ENCODE data around the gene FLNB.
A peak's percentile ranks its signal among the peaks of the same experiment; 100 is the strongest.

FLNB gene

DNA sequence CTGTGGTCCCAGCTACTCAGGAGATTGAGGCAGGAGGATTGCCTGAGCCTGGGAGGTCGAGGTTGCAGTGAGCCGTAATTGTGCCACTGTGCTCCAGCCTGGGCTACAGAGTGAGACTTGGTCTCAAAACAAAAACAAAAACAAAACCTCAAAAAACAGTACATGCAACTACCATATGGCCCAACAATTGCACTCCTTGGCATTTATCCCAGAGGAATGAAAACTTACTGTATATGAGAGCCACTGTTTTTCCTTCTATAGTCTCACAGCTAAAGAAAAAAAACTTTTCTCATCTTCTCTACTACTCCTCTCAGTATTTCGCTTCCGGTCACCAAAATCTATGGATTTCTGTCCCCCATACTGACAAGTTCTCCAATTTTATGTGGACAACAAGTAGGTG, 84.3 kb downstream of the FLNB start:
- Histone ChIP-seq H3K9ac (ENCODE audit: low read length) (no peak overlapping the region), H3K27ac (ENCODE audit: low read length, poor library complexity, severe bottlenecking) (no peak overlapping the region), H2AFZ (ENCODE audit: low read depth, low read length) (no peak overlapping the region), H3K4me1 (ENCODE audit: control insufficient read depth, insufficient read depth, low read depth, low read length) (peaks cover 6% of the 10 kb centered on the region), H3K9me3 (ENCODE audit: control insufficient read depth, low read length) (no peaks in the 10 kb centered on the region), H4K8ac (ENCODE audit: low read length) (no peak overlapping the region), H4K91ac (ENCODE audit: low read length) (no peak overlapping the region), H2AK5ac (ENCODE audit: low read length, severe bottlenecking) (no peak overlapping the region), H3K4me3 (ENCODE audit: insufficient read depth in 1 of 2, low read depth in 1 of 2, low read length in 2 of 2) (no peak overlapping the region), H3K23ac (ENCODE audit: low read length in 2 of 2) (no peak overlapping the region), H2BK120ac (ENCODE audit: low read depth, low read length) (no peak overlapping the region), H2BK12ac (ENCODE audit: low read length in 2 of 2) (no peak overlapping the region), H3K18ac (ENCODE audit: low read depth in 1 of 2, low read length in 2 of 2) (no peak overlapping the region), H3K36me3 (ENCODE audit: control insufficient read depth in 1 of 2, insufficient read depth in 2 of 2, low read depth in 1 of 2, low read length in 2 of 2) (peaks cover 33 to 42% of the 10 kb centered on the region in 2 experiments), H3K14ac (ENCODE audit: low read length in 2 of 2) (no peak overlapping the region), H3K4me2 (ENCODE audit: low read length, poor library complexity, severe bottlenecking) (no peak overlapping the region), H2BK5ac (ENCODE audit: low read depth, low read length, poor library complexity, severe bottlenecking) (no peak overlapping the region), H3K27me3 (ENCODE audit: control insufficient read depth in 1 of 2, insufficient read depth in 1 of 2, low read length in 2 of 2) (no peaks in the 10 kb centered on the region), H3K4ac (ENCODE audit: low read depth in 1 of 2, low read length in 2 of 2) (no peak overlapping the region), H2BK15ac (ENCODE audit: low read depth, poor library complexity, severe bottlenecking) (no peak overlapping the region), H3K79me1 (replicated peaks; ENCODE audit: low read length, poor library complexity, severe bottlenecking) (peaks cover 32% of the 10 kb centered on the region)
- DNase-seq: peak; percentile 41
- WGBS: 97% methylated on average over 4 of the region's 4 CpGs

DNA sequence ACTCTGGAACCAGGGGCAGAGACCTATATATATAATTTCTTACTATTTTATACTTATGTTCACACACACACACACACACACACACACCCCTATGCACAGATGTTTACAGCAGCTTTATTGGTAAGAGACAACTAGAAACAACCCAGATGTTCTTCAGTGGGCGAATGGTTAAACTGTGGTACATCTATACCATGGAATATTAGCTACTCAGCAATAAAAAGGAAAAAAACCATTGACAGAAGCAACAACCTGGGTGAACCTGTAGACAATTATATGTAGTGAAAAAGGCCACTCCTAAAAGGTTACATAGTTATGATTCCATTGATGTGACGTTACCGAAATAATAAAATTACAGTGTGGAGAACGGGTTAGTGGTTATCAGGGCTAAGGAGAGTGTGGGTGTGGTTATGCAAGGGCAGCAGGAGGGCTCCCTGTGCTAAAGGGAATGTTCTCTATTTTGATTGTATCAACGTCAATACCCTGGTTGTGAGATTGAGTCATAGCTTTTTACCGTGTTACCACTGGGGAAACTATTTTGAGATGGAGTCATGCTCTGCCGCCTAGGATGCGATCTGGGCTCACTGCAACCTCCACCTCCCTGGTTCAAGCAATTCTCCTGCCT, 85.5 kb downstream of the FLNB start:
- H3K4me3 ChIP-seq (ENCODE audit: insufficient read depth in 1 of 2, low read depth in 1 of 2, low read length in 2 of 2): no peak overlapping the region
- no peak overlapping the region for H2AK5ac ChIP-seq (ENCODE audit: low read length, severe bottlenecking)
- WGBS: 70% methylated on average over 7 of the region's 8 CpGs

DNA sequence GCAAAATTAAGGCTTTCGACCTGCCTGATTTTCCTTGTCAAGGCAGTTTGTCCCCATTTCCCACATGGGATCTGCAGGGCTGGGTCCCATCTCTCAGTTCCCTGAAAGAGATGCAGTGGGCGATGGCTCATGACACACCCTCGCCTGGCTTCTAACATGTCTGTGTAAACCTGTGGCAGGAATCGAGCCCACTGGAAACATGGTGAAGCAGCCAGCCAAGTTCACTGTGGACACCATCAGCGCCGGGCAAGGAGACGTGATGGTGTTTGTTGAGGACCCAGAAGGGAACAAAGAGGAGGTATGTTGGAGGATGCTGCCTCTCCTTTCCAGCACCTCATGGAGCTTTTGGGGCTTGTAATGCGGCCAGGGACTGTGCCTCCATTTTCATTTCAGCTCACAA, 86.4 kb downstream of the FLNB start:
- Histone ChIP-seq H3K27me3 (ENCODE audit: control insufficient read depth in 1 of 2, insufficient read depth in 1 of 2, low read length in 2 of 2) (no peaks in the 10 kb centered on the region), H3K4me3 (ENCODE audit: insufficient read depth in 1 of 2, low read depth in 1 of 2, low read length in 2 of 2) (no peak overlapping the region), H3K4me1 (ENCODE audit: control insufficient read depth, insufficient read depth, low read depth, low read length) (peaks cover 6% of the 10 kb centered on the region), H3K4ac (ENCODE audit: low read depth in 1 of 2, low read length in 2 of 2) (no peak overlapping the region), H3K18ac (ENCODE audit: low read depth in 1 of 2, low read length in 2 of 2) (no peak overlapping the region), H2BK5ac (ENCODE audit: low read depth, low read length, poor library complexity, severe bottlenecking) (no peak overlapping the region), H2BK12ac (ENCODE audit: low read length in 2 of 2) (no peak overlapping the region), H3K9me3 (ENCODE audit: control insufficient read depth, low read length) (no peaks in the 10 kb centered on the region), H4K8ac (ENCODE audit: low read length) (no peak overlapping the region), H3K14ac (ENCODE audit: low read length in 2 of 2) (no peak overlapping the region), H4K91ac (ENCODE audit: low read length) (no peak overlapping the region), H3K79me1 (replicated peaks; ENCODE audit: low read length, poor library complexity, severe bottlenecking) (peaks cover 32% of the 10 kb centered on the region), H3K27ac (ENCODE audit: low read length, poor library complexity, severe bottlenecking) (no peak overlapping the region), H2AK5ac (ENCODE audit: low read length, severe bottlenecking) (peak overlapping the region; percentile 1), H3K36me3 (ENCODE audit: control insufficient read depth in 1 of 2, insufficient read depth in 2 of 2, low read depth in 1 of 2, low read length in 2 of 2) (peaks cover 42 to 54% of the 10 kb centered on the region in 2 experiments), H3K9ac (ENCODE audit: low read length) (no peak overlapping the region), H3K23ac (ENCODE audit: low read length in 2 of 2) (no peak overlapping the region), H3K4me2 (ENCODE audit: low read length, poor library complexity, severe bottlenecking) (no peak overlapping the region), H2AFZ (ENCODE audit: low read depth, low read length) (no peak overlapping the region), H2BK120ac (ENCODE audit: low read depth, low read length) (no peak overlapping the region), H2BK15ac (ENCODE audit: low read depth, poor library complexity, severe bottlenecking) (no peak overlapping the region)
- no peak for DNase-seq
- WGBS: 82% methylated on average over 7 of the region's 8 CpGs

More for the DNA sequence above, 85.5 kb downstream of the FLNB start:
- Histone ChIP-seq H2BK120ac (ENCODE audit: low read depth, low read length) (no peak overlapping the region), H3K9ac (ENCODE audit: low read length) (no peak overlapping the region), H2AFZ (ENCODE audit: low read depth, low read length) (no peak overlapping the region), H3K4ac (ENCODE audit: low read depth in 1 of 2, low read length in 2 of 2) (no peak overlapping the region), H3K23ac (ENCODE audit: low read length in 2 of 2) (no peak overlapping the region), H2BK12ac (ENCODE audit: low read length in 2 of 2) (no peak overlapping the region), H3K18ac (ENCODE audit: low read depth in 1 of 2, low read length in 2 of 2) (no peak overlapping the region), H2BK15ac (ENCODE audit: low read depth, poor library complexity, severe bottlenecking) (no peak overlapping the region), H4K8ac (ENCODE audit: low read length) (no peak overlapping the region), H3K27me3 (ENCODE audit: control insufficient read depth in 1 of 2, insufficient read depth in 1 of 2, low read length in 2 of 2) (no peaks in the 10 kb centered on the region), H3K27ac (ENCODE audit: low read length, poor library complexity, severe bottlenecking) (no peak overlapping the region), H3K14ac (ENCODE audit: low read length in 2 of 2) (no peak overlapping the region), H3K79me1 (replicated peaks; ENCODE audit: low read length, poor library complexity, severe bottlenecking) (peaks cover 32% of the 10 kb centered on the region), H3K9me3 (ENCODE audit: control insufficient read depth, low read length) (no peaks in the 10 kb centered on the region), H3K4me2 (ENCODE audit: low read length, poor library complexity, severe bottlenecking) (no peak overlapping the region), H3K4me1 (ENCODE audit: control insufficient read depth, insufficient read depth, low read depth, low read length) (peaks cover 6% of the 10 kb centered on the region), H3K36me3 (ENCODE audit: control insufficient read depth in 1 of 2, insufficient read depth in 2 of 2, low read depth in 1 of 2, low read length in 2 of 2) (peaks cover 34 to 49% of the 10 kb centered on the region in 2 experiments), H2BK5ac (ENCODE audit: low read depth, low read length, poor library complexity, severe bottlenecking) (no peak overlapping the region), H4K91ac (ENCODE audit: low read length) (no peak overlapping the region)
- DNase-seq: peak; percentile 63

DNA sequence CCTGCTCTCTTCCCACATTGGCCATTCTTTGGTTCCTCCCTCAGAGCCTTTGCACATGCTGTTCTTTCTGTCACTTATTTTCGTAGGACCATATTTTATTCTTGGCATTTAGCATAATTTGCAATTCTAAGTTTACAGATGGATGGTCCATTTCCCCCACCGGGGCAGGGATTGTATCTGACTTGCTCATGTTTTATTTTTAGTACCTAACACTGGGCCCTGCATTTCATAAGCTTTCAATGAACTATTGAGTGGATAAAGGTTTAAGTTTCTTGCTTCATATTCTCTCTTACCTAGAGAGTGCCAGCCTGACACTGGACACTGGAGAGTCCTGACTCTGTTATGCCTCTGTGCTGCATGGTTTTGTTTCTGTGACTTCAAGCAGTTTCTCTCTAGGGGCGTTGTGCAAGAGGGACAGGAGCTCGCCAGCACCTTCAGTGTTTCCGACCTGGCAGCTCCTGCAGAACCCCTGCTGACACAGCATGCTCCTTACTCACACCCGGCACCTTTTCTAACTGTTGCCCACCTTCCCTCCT, 87.4 kb downstream of the FLNB start:
- no peak overlapping the region for H2BK120ac ChIP-seq (ENCODE audit: low read depth, low read length)
- no peaks in the 10 kb centered on the region for H3K27me3 ChIP-seq (ENCODE audit: control insufficient read depth in 1 of 2, insufficient read depth in 1 of 2, low read length in 2 of 2)
- H3K4me3 ChIP-seq (ENCODE audit: insufficient read depth in 1 of 2, low read depth in 1 of 2, low read length in 2 of 2): no peak overlapping the region
- no peak for DNase-seq
- no peak overlapping the region for H2BK5ac ChIP-seq (ENCODE audit: low read depth, low read length, poor library complexity, severe bottlenecking)
- no peak overlapping the region for H3K18ac ChIP-seq (ENCODE audit: low read depth in 1 of 2, low read length in 2 of 2)
- no peak overlapping the region for H2BK15ac ChIP-seq (ENCODE audit: low read depth, poor library complexity, severe bottlenecking)
- H3K27ac ChIP-seq (ENCODE audit: low read length, poor library complexity, severe bottlenecking): no peak overlapping the region
- H2BK12ac ChIP-seq (ENCODE audit: low read length in 2 of 2): no peak overlapping the region
- H3K9me3 ChIP-seq (ENCODE audit: control insufficient read depth, low read length): no peaks in the 10 kb centered on the region
- no peak overlapping the region for H3K23ac ChIP-seq (ENCODE audit: low read length in 2 of 2)
- H3K9ac ChIP-seq (ENCODE audit: low read length): no peak overlapping the region
- WGBS: 87% methylated on average over 5 of the region's 6 CpGs
- no peak overlapping the region for H3K4me2 ChIP-seq (ENCODE audit: low read length, poor library complexity, severe bottlenecking)
- H3K36me3 ChIP-seq (ENCODE audit: control insufficient read depth in 1 of 2, insufficient read depth in 2 of 2, low read depth in 1 of 2, low read length in 2 of 2): peaks cover 43 to 61% of the 10 kb centered on the region in 2 experiments
- no peak overlapping the region for H4K91ac ChIP-seq (ENCODE audit: low read length)
- no peak overlapping the region for H2AFZ ChIP-seq (ENCODE audit: low read depth, low read length)
- peaks cover 30% of the 10 kb centered on the region for H3K79me1 ChIP-seq (replicated peaks; ENCODE audit: low read length, poor library complexity, severe bottlenecking)
- no peak overlapping the region for H3K4ac ChIP-seq (ENCODE audit: low read depth in 1 of 2, low read length in 2 of 2)
- H3K4me1 ChIP-seq (ENCODE audit: control insufficient read depth, insufficient read depth, low read depth, low read length): peaks cover 6% of the 10 kb centered on the region
- no peak overlapping the region for H4K8ac ChIP-seq (ENCODE audit: low read length)
- no peak overlapping the region for H2AK5ac ChIP-seq (ENCODE audit: low read length, severe bottlenecking)
- H3K14ac ChIP-seq (ENCODE audit: low read length in 2 of 2): no peak overlapping the region

Data from mesenchymal stem cell (in vitro differentiated cells and primary cell).